Glomerular visceral epithelial cell (primary cell): ENCODE data around the gene PROC.

Experiments
- DNase-seq: peaks from one replicate; pipeline ENCODE4 v3.0.0-alpha.2; 2016; ENCODE audit errors: extremely low spot score

Gene PROC

DNA sequence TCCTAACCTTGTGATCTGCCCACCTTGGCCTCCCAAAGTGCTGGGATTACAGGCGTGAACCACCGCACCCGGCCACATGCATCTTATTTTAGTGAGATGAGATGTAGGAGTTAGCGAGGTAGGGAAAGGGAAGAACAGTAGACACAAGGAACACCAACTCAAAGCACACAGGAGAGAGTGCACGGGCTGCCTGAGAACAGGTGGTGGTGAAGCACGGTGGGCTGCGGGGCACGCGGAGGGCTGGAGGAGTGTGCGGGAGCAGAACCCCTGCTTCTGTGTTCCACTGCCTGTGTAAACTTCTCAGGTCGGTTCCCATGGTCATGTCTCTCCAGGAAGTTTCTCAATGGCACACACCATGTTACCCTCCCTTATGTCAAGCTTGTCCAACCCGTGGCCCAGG lies 38.7 kb downstream of the PROC start:
- DNase-seq, result no peak

- no peak for DNase-seq
Observed at GRCh38 chr2:127462461-127462860, 44.2 kb downstream of the PROC start.

DNA sequence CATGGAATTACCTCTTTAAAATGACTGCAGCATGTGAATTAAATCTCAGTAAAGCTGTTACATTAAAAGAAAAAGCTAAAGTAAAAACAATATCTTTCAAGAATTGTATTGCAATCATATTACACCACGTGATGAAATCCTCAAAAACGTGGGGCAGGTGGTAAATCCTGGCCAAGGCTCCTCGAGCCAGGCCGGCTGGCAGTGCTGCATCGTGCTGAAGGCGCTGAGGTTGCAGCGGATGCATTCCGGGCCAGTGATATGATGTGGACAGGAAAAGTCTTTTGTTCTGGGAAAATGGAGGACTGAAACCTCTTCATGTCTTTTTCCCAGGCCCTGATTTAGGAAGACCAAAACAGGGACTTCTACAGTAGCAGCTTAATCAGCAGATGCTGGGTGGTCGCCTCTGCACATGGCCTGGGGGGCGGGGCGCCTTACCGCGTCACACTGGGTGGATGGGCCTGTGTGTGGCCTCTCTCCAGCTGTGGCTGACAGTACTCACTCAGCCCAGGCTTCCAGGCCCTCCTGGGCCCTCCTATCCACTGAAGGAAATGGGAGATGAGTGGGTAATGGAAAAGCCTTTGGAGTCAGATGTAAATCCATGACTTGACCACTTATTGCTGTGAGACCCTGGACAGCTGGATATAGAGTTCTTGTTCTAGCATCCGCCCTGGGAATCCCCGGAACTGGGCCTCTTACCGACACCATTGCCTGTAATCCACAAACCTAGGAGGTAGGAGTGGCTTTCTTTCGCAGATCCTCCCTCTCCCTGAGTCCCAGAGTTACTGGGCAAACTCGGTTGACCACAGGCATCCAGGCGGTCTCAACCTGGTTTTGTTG lies 45.1 kb downstream of the PROC start:
- no peak for DNase-seq

GRCh38 chr2:127464470-127465257 lies 46.4 kb downstream of the PROC start:
- no peak for DNase-seq

DNA sequence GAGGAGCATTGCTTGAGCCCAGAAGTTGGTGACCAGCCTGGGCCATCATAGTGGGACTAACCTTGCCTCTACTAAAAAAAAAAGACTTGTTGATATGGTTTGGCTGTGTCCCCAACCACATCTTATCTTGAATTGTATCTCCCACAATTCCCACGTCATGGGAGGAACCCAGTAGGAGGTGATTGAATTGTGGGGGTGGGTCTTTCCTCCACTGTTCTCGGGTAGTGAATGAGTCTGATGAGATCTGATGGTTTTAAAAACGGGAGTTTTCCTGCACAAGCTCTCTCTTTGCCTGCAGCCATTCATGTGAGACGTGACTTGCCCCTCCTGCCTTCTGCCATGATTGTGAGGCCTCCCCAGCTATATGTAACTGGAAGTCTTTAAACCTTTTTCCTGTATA lies 47.0 kb downstream of the PROC start:
- no peak for DNase-seq

DNA sequence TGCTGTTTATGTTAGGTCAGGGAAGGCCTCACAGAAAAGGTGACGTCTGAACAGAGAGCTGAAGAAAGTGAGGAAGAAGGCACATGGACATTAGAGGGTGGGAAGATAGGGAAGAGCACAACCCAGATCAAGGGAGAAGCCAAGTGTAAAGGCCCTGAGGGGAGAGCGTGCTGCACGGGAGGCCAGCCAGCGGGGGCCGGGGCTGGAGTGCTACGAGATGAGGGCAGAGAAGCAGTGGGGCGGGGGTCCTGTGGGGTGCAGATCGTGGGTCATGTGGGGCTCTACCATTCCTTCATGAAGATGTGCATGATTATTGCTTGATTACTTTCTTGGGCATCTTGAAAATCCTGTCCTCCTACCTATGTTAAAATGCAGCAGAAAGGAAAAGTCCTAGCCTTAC lies 50.8 kb downstream of the PROC start:
- no peak for DNase-seq

DNA sequence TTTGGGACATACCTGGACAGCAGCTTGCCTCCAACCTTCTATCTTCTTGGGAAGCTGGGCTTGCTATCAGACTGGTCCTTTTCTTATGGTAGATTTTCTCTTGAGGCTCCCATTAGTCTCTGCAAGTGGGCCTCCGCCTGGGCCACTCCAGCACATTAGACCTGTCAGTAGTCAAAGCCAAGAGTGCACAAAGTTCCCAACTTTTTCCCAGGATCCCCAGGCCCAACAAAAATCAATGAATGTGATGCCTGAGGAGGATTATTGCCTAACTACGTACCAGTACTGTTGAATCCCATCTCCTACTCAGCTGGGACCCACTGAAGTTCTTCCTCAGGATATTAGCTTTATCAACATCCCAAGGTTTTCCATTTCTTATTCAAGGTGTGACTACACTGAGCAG lies 51.7 kb downstream of the PROC start:
- no peak for DNase-seq

- DNase-seq, result no peak
Observed at GRCh38 chr2:127471286-127471988, 53.2 kb downstream of the PROC start.

GRCh38 chr2:127472268-127472667 lies 54.0 kb downstream of the PROC start:
- DNase-seq, result no peak

GRCh38 chr2:127475788-127476187 lies 57.6 kb downstream of the PROC start:
- no peak for DNase-seq
